NCI-H82 treated with DMSO at 0.1 percent for 48 hours (cell line): ENCODE results near the gene KCNJ4.

ENCODE experiments used
- DNase-seq: peaks from one replicate; lab custom pipeline; 2025; ENCODE audit not compliant: unreplicated experiment; lab: John Stamatoyannopoulos, UW

The KCNJ4 gene

DNA sequence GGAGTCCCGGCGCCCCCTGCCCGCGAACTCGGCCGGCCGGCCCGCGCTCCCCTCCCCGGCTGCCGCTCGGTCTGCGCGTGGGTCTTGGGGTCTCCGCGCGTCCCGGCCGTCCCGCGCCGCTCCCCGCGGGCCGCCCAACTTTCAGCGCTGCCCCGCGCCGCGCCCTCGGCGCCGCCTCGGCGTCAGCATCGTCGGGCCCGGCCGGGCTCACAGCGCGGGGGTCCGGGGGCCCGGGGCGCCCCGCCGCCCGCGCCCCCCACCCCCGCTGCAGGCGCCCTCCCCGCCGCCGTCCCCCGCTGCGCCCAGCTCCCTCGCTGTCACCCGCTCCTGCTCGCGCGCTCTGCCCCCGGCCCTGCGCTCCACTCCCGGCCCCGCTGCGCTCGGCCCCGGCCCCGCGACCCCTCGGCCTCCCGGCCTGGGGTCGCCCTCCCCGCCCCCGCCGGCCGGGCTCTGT, at the start of gene KCNJ4:
TSS of gene KCNJ4 (minus strand) at position 124 of the 454 bp plus-strand sequence. CDS start 27,067 bp downstream, outside the sequence.
- no peak for DNase-seq

DNA sequence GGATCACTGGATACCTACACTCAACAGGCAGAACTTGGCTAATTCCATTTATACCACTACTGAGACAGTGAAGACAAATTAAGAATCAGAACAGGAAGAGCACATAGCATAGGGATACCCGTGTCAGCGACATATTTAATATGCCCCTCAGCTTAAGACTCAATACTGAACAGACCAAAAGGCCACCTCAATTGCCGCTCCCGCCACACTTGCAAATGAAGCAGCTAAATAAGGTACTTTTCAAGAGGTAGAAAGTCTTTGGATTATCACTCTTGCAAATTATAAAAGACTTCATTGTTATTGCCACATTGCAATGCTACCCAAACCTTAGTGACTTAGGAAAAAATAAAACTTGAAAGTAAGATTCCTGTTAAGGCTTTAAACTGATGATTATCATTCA, 48.0 kb upstream of the KCNJ4 start:
- DNase-seq: no peak

GRCh38 chr22:38501797-38502672, 47.0 kb upstream of the KCNJ4 start:
- DNase-seq: no peak

DNA sequence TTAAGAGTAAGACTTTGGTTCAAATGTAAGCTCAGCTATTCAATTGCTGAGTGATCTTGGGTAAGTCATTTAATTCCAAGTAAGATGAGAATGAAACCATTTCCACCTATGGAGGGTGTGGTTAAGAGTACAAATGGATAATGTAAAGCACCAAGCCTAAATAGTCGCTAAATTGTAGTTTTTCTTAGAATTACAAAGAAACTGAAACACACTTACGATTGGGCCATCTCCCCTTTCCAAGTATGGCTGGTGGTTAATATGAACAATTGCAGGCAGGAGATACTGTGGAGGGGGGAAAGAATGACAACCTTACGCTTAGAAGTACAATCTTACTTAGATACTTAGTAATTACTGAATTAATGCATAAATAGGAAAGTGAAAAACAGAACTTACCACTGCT, 42.9 kb upstream of the KCNJ4 start:
- DNase-seq: no peak

DNA sequence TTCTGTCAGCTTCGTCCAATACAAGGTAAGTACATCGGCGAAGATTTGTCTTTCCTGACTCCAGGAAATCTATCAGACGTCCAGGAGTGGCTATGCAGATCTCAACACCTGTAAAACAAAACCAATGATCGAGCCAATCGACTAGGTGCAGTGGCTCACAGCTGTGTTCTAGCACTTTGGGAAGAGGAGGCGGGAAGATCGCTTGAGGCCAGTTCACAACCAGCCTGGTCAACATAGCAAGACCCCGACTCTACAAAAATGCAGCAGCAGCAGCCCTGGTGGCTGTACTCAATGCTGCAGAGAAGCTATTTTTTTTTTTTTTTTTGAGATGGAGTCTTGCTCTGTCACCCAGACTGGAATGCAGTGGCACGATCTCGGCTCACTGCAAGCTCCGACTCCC, 39.9 kb upstream of the KCNJ4 start:
- no peak for DNase-seq

DNA sequence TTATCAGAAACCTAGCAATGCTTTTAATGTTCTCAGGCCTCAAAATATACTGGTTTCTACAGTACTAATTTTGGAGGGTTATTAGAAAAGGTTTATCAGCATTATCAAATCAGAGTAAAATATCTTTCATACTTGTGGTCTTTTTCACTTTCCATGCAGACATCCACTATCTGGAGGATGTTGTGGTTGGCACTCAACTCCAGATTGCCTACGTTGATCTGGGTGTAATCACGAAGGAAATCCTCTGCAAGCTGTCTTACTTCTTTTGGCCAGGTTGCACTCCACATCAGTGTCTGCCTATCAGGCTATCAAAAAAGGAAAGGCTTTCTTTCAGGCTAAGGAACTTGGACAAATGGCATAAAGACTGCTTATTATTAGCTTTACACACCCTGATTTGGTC, 39.5 kb upstream of the KCNJ4 start:
- DNase-seq: no peak

DNA sequence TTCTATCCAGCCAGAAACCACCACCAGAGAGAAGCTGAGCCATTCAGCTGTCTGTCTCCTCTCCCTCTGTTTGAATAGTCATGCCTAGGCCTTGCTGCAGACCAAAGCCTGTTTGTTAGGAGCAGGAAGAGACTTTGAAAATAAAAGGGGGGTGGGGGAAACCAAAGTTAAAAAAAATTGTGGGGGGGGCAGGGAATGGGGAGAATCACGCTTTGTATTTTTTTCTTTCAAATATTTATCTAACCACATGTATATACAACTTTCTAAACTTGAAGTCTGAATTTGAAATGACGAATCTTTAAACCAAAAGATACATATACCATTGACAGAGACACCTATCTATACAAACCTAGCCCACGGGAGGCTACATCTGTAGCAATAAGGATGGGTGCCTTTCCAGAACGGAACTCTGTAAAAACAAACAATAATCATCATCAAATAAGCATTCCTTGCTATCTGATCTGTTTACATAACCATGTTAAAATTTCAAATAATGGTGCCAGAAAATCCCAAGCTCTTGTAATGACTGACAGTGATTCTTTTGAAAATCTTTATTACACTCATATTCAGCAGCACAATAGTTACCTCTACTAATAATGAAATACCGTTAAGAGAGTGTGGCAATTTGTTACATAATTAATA, 36.8 kb upstream of the KCNJ4 start:
- DNase-seq: no peak

DNA sequence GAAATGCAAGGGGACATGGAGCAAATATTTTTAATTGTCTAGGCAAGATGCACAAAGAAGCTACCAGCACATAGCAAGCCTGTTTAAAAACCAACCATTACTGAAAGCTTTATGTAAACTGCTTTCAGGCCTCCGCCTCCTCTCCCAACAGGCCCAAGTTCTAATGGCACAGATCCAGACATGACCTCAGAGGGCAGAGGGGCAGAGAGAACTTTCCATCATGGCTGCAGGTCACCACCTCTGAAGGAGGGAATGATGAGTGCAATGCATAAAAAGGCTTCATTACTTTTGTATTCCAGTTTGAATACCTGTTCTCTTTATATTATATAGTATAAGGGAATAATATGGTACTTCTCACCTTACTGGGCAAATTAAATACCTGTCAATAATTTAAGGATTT, 35.9 kb upstream of the KCNJ4 start:
- no peak for DNase-seq

- no peak for DNase-seq
Measured at GRCh38 chr22:38490475-38490874, 35.5 kb upstream of the KCNJ4 start.

DNA sequence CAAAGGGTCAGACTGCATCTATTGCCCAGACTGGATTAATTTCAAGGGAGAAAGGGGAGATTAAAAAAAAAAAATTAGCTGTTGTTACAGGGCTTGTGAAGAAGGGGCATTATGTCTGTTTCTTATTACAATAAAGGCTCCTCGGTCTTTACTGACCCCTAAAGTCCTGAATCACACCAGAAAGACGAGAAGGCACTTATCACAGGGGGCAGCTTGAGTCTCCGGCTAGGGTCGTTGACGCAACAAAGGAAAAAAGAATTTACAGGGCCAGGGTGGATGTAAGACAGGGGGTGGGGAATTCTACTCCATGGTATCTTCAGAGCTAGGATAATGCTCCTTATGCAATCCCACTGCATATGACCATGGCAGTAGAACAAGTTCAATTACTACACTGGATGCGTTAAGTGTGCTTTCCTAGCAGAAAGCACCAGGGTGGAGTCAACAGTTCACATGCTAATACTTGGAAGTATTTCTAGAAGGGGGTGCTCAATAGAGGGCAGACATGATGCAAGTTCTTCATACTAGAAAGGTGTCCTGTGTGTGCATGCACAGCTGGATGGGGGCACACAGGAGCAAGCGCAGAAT, 34.7 kb upstream of the KCNJ4 start:
- DNase-seq: no peak

DNA sequence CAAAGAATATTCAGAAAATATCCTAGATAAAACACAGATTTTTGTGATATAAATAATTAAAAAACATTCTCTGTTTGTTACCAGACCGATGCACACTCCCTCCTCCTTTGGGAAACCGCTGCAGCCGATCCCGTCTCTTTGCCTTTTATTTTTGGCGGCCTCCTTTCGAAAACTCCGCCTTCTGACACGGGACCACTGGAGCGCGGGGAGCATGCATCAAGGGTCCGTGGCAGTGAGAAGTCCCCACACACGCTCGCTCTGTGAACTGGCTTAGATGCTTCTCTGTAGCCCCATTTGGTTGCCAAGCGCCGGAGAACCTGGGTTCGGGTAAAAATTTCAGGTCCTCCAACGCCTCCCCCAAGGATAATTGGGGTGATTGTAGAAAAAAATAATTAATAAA, 34.1 kb upstream of the KCNJ4 start:
- DNase-seq: no peak

- DNase-seq: no peak
Measured at GRCh38 chr22:38487946-38488345, 32.9 kb upstream of the KCNJ4 start.

DNA sequence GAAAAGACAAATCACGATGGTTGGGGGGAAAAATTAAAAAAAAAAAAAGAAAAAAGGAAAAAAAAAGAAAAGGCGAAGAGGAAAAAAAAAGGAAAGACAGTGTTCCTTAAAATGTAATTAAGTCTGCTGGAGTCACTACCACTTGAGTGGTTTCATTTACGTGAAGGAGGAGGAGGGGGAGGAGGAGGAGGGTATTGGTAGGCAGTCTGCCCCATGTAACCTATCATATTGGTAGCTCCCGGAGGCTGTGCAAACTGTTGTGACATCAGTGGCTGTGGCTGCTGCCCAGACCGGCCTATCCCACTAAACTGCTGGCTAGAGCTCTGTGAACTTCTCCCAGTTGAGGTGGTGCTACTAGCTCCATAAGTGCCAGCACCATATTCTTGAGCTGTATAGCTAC, 30.8 kb upstream of the KCNJ4 start:
- no peak for DNase-seq

- no peak for DNase-seq
Measured at GRCh38 chr22:38484244-38484643, 29.2 kb upstream of the KCNJ4 start.

- no peak for DNase-seq
Measured at GRCh38 chr22:38482662-38483308, 27.8 kb upstream of the KCNJ4 start.

- no peak for DNase-seq
Measured at GRCh38 chr22:38481871-38482332, 26.9 kb upstream of the KCNJ4 start.

DNA sequence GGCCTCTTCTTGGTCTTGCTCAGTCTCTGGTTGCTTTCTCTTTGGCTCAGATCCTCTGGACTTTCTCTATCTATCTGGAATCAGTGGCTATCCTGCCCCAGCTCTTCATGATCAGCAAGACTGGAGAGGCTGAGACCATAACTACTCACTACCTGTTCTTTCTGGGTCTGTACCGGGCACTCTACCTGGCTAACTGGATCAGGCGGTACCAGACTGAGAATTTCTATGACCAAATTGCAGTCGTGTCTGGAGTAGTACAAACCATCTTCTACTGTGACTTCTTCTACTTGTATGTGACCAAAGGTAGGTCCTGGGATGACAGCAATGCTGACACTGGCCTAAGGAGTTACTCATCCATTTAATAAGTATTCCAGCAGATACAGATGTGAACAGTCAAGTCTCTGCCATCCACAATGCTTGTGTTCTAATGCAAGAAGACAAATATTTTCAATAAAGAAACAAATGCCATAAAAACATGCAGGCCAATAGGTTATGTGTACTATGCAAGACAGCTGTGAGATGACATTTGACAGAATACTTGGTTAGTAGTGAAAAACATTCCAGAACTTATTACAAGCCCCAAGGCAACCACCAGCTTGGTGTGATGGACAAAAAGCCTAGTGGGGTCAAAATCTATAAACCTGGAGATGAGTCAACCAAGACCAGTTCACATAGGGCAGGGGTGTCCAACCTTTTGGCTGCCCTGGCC, 26.3 kb upstream of the KCNJ4 start:
- DNase-seq: no peak

- DNase-seq: no peak
Measured at GRCh38 chr22:38479096-38479837, 24.3 kb upstream of the KCNJ4 start.

DNA sequence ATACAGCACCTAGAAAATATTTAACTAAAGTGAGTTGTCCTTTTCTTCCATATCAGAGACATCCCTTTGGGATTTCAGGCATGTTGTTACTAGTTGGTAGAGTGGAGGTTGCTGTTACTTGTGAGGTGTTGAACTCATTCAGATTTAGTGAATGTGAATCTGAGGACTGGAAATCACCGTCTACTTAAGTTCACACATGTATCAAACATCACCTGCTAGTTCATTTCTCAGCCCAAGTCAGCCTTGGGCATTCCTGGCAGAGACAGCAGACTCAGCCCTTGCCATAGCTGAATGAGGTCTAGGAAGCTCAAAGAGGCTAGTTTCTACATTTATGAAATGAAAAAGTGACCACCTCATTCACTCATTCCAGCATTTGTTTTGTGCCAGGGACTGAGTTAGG, 22.6 kb upstream of the KCNJ4 start:
- no peak for DNase-seq

DNA sequence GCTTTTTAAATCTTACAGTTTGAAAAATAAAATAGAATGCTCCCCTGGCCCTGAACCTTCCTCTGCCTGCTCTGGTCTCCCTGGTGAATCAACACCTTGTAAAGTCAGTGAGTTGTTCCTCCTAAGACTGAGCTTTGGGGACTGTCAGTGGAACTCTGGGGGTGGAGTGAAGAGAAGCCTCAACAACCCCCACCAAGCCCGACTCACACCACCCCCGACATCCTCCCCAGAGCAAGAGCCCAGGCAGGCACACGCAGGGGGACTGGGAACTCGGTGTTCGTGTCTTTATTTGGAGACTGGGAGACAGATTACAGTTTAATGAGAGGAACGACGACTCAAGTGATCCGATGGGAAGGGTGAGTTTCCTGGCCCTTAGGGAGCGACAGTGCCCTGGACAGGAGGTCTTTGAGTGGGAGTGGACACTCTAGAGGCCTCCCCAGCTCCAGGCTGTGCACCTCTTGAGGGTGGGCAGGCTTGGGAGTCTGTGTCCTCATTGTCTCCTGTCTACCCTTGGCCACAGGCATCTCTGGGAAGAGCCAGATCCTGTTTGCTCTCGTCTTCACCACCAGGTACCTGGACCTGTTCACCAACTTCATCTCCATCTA, 19.1 kb upstream of the KCNJ4 start:
- no peak for DNase-seq
